GM19238 (cell line): ENCODE data around the gene CCDC78.

Experiments
- DNase-seq: peaks from one replicate; pipeline ENCODE4 v3.0.0; 2011; ENCODE audit warnings: low spot score; ENCODE audit not compliant: insufficient read length

The CCDC78 gene

GRCh38 chr16:679814-680624 is 46.2 kb downstream of the CCDC78 start, which contains the start of gene STUB1:
Gene STUB1, plus strand, starts transcription at chr16:680410. Its CDS starts 116 bp downstream, at chr16:680526.
- peak; percentile 89 for DNase-seq

- DNase-seq, result no peak
Measured at GRCh38 chr16:678858-679813, 47.1 kb downstream of the CCDC78 start.

- DNase-seq, result no peak
Measured at GRCh38 chr16:678209-678857, 47.9 kb downstream of the CCDC78 start.

GRCh38 chr16:677316-678190 is 48.7 kb downstream of the CCDC78 start:
- DNase-seq, result no peak

GRCh38 chr16:676913-677312 is 49.3 kb downstream of the CCDC78 start:
- no peak for DNase-seq

GRCh38 chr16:676565-676902 is 49.7 kb downstream of the CCDC78 start:
- DNase-seq, result no peak

- no peak for DNase-seq
Measured at GRCh38 chr16:675884-676564, 50.2 kb downstream of the CCDC78 start.

GRCh38 chr16:674968-675883 is 51.0 kb downstream of the CCDC78 start, which contains the start of gene RHBDL1:
Gene RHBDL1, plus strand, starts transcription at chr16:675671. Its CDS starts 120 bp downstream, at chr16:675791.
- no peak for DNase-seq

GRCh38 chr16:674214-674881 is 51.9 kb downstream of the CCDC78 start:
- no peak for DNase-seq

- no peak for DNase-seq
Measured at GRCh38 chr16:673399-673991, 52.7 kb downstream of the CCDC78 start.

GRCh38 chr16:672851-673250 is 53.4 kb downstream of the CCDC78 start:
- no peak for DNase-seq
